ENCODE data around the gene KPNB1. TPM values are rescaled to one million over a fixed set of nuclear protein-coding genes. Genes with fewer than 3 reads are reported as not detected.

KPNB1 gene
- total and polyA plus RNA-seq, 2 of the 4 experiments (the other 2 are of a cell fraction): 206 to 1,082 TPM

GRCh38 chr17:47690121-47690520, 40.4 kb downstream of the KPNB1 start:
- Histone ChIP-seq H3K14ac (replicated peaks; ENCODE audit: low read depth, low read length) (no peak overlapping the region), H3K23ac (ENCODE audit: low read depth, low read length) (no peak overlapping the region), H2AK5ac (ENCODE audit: low read depth, low read length) (no peak overlapping the region), H3K18ac (ENCODE audit: low read depth, low read length) (no peak overlapping the region), H3K27ac (ENCODE audit: insufficient read depth, low read length) (no peak overlapping the region), H3K27me3 (ENCODE audit: control insufficient read depth, insufficient read depth, low read length) (no peaks in the 10 kb centered on the region; the same call in 1 of the 2 replicates), H4K20me1 (ENCODE audit: insufficient read depth, low read length) (peaks cover 30% of the 10 kb centered on the region), H3K4me1 (ENCODE audit: control insufficient read depth, insufficient read depth, low read length) (peaks cover 24% of the 10 kb centered on the region), H3K56ac (ENCODE audit: extremely low read depth, insufficient read depth, low read length) (no peak overlapping the region), H3K9me3 (ENCODE audit: control insufficient read depth, insufficient read depth, low read length) (no peaks in the 10 kb centered on the region), H3K36me3 (ENCODE audit: control insufficient read depth, insufficient read depth, low read length) (peaks cover 2% of the 10 kb centered on the region; the same call in 1 of the 2 replicates), H4K91ac (ENCODE audit: insufficient read depth, low read depth, low read length) (no peak overlapping the region), H3K9me1 (ENCODE audit: insufficient read depth, low read length) (peaks cover 14% of the 10 kb centered on the region; the same call in 1 of the 2 replicates), H2BK20ac (ENCODE audit: low read depth, low read length) (no peak overlapping the region), H2BK120ac (ENCODE audit: low read depth, low read length) (no peak overlapping the region), H2AFZ (replicated peaks; ENCODE audit: low read length, poor library complexity) (no peak overlapping the region), H3K9ac (ENCODE audit: low read depth, low read length) (no peak overlapping the region), H3K4ac (ENCODE audit: low read depth, low read length) (no peak overlapping the region), H3K79me1 (ENCODE audit: low read depth in 1 of 2, low read length in 2 of 2) (peaks cover 3 to 26% of the 10 kb centered on the region in 2 experiments; a peak in 3 of 4 replicates), H2BK15ac (ENCODE audit: low read depth, low read length) (no peak overlapping the region), H2AK9ac (replicated peaks; ENCODE audit: low read depth, low read length, poor library complexity) (no peak overlapping the region), H2BK5ac (ENCODE audit: low read depth, low read length, poor library complexity, severe bottlenecking) (no peak overlapping the region), H3K4me2 (ENCODE audit: low read depth, low read length) (no peak overlapping the region), H4K8ac (ENCODE audit: low read depth in 2 of 2, low read length in 2 of 2) (no peak overlapping the region), H4K5ac (ENCODE audit: low read depth, low read length) (no peak overlapping the region), H3K4me3 (ENCODE audit: insufficient read depth, low read depth, low read length) (no peak overlapping the region)
- POLR2A ChIA-PET (ENCODE audit: unreplicated experiment): no interaction called here
- TF ChIP-seq MXI1 (IDR thresholded peaks at IDR 0.05; ENCODE audit: borderline replicate concordance, low read depth, low read length) (no peak), SMC3 (IDR thresholded peaks at IDR 0.05; ENCODE audit: low read depth, low read length) (no peak), CEBPB (IDR thresholded peaks at IDR 0.05; ENCODE audit: low read depth, low read length) (no peak), FOS (IDR thresholded peaks at IDR 0.05; ENCODE audit: low read depth, low read length) (no peak), MAFK (IDR thresholded peaks at IDR 0.05; ENCODE audit: low read depth, low read length) (no peak), POLR2A (IDR thresholded peaks at IDR 0.05; ENCODE audit: low read depth, low read length) (no peak), RAD21 (IDR thresholded peaks at IDR 0.05; ENCODE audit: low read length) (no peak), CTCF (conservative IDR thresholded peaks at IDR 0.05; ENCODE audit: low read depth, low read length) (no peak), USF2 (IDR thresholded peaks at IDR 0.05; ENCODE audit: low read depth, low read length) (no peak), RCOR1 (IDR thresholded peaks at IDR 0.05; ENCODE audit: insufficient replicate concordance, low read length) (no peak)
- dilution Hi-C loops (cut with HindIII; ENCODE audit: low sequenced_read_pairs, unreplicated experiment) (no loop called here), intact Hi-C loops (cut with micrococcal nuclease) (no loop called here), in situ Hi-C loops (cut with MboI; ENCODE audit: low sequenced_read_pairs) (no loop called here)
- ATAC-seq (ENCODE audit: low read depth) (no peak), DNase-seq (no peak)
- no TSS peak for BruUV-seq (replicated peaks)
- 83% methylated on average over 1 of the region's 3 CpGs; no CpG with 5 or more reads in 1 of the 2 experiments for WGBS, 2 experiments (ENCODE audit: extremely low coverage in 2 of 2, insufficient read length in 1 of 2)
- CTCF ChIA-PET: no interaction called here

Data from IMR-90 (cell line).